ENCODE measurements around the gene SPATA31A6. TPM values are rescaled to one million over a fixed set of nuclear protein-coding genes. Genes with fewer than 3 reads are reported as not detected.
"Not testable (repeated sequence)": the region's sequence is repeated elsewhere in the genome, so short reads cannot be mapped to it uniquely, and the experiment has no call there.

The SPATA31A6 gene
- total RNA-seq, 1 donor = not detected

DNA sequence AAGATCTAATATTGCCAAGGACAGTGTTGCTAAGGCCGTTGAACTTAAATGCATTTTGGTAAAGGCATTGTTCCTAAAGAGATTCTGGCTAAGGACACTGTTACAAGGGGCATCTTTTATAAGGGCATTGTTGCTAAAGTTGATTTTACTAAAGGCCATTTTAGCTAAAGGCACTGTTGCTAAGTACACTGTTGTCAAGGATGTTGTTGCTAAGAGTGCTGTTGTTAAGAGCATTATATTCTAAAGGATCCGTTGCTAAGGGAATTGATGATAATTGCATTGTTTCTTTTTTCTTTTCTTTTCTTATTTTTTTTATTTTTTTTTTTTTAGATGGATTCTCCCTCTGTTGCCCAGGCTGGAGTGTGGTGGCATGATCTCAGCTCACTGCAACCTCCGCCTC is 53.9 kb downstream of the SPATA31A6 start:
- not testable (repeated sequence) for H3K36me3 ChIP-seq (ENCODE audit: insufficient read depth, low read length); H3K4me3 ChIP-seq (ENCODE audit: insufficient read depth, low read length); H3K27me3 ChIP-seq (ENCODE audit: insufficient read depth, low read length); H3K79me2 ChIP-seq (ENCODE audit: insufficient read depth, low read length); H4K20me1 ChIP-seq (ENCODE audit: insufficient read depth, low read length); H2AFZ ChIP-seq (ENCODE audit: low read length); H3K9me3 ChIP-seq (ENCODE audit: low read depth, low read length); H3K4me2 ChIP-seq (ENCODE audit: insufficient read depth, low read length); H3K4me1 ChIP-seq (ENCODE audit: insufficient read depth, low read length); H3K27ac ChIP-seq (ENCODE audit: low read depth, low read length); DNase-seq (ENCODE audit: insufficient read length, low spot score, missing footprints)

DNA sequence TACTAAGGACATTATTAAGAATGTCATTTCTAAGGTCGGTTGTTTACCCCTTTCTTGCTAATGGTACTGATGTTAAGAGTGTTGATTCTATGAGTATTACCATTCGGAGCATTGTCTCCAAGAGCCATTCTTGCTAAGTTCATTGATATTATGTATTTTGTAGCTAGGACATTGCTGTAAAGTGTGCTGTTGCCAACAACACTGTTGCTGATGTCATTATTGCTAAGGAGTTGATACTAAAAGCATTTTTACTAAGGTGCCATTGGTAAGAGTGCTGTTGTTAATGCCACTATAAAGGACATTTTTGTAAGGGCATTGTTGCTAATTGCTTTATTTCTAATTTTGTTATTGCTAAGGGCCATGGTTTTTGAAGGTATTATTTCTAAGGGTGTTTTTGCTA is 55.4 kb downstream of the SPATA31A6 start:
- not testable (repeated sequence) for H4K20me1 ChIP-seq (ENCODE audit: insufficient read depth, low read length); H3K27me3 ChIP-seq (ENCODE audit: insufficient read depth, low read length); H3K27ac ChIP-seq (ENCODE audit: low read depth, low read length); H3K4me3 ChIP-seq (ENCODE audit: insufficient read depth, low read length); H3K4me1 ChIP-seq (ENCODE audit: insufficient read depth, low read length); H3K4me2 ChIP-seq (ENCODE audit: insufficient read depth, low read length); H3K9me3 ChIP-seq (ENCODE audit: low read depth, low read length); H2AFZ ChIP-seq (ENCODE audit: low read length); H3K79me2 ChIP-seq (ENCODE audit: insufficient read depth, low read length); H3K36me3 ChIP-seq (ENCODE audit: insufficient read depth, low read length); DNase-seq (ENCODE audit: insufficient read length, low spot score, missing footprints)

Small RNA genes within 50 kb of the gene (small RNA-seq; reads per million reads assigned to genes)
- not detected for gene AL445584.3

Other genes with a start within 250 kb of the SPATA31A6 start
- 15.0 and 30.8 TPM in 2 replicates for gene CNTNAP3B, start 54.2 kb upstream of the SPATA31A6 start, total RNA-seq

All from osteoblast (primary cell).